ENCODE measurements around the gene BCL2L12. TPM values are rescaled to one million over a fixed set of nuclear protein-coding genes. Genes with fewer than 3 reads are reported as not detected.

The BCL2L12 gene
- total and polyA plus RNA-seq, 2 of the 13 experiments (the other 11 are each of a cell fraction or from before 2014, with no cell fraction given): 26.8 to 40.8 TPM

GRCh38 chr19:49676136-49676783, 10.5 kb downstream of the BCL2L12 start (continued):
- no peak for TF ChIP-seq CREM (IDR thresholded peaks at IDR 0.05)
- TF ChIP-seq CREM (CRISPR knock-in tag; IDR thresholded peaks at IDR 0.05): no peak
- TF ChIP-seq PRPF4 (IDR thresholded peaks at IDR 0.05; ENCODE audit: low read depth, low read length, poor library complexity, severe bottlenecking): no peak
- TF ChIP-seq LRRFIP1 (CRISPR knock-in tag; conservative IDR thresholded peaks at IDR 0.05): no peak
- TF ChIP-seq JARID2 (CRISPR knock-in tag; IDR thresholded peaks at IDR 0.05; ENCODE audit: insufficient replicate concordance): no peak
- TF ChIP-seq TRIM24 (CRISPR knock-in tag; IDR thresholded peaks at IDR 0.05): no peak
- TF ChIP-seq KDM6A (CRISPR knock-in tag; IDR thresholded peaks at IDR 0.05; ENCODE audit: low read depth): no peak
- TF ChIP-seq AKAP8 (CRISPR knock-in tag; IDR thresholded peaks at IDR 0.05): 0 out of 2 replicates have a peak, but pooled peaks have one; percentile 53
- peak; percentile 81; the same call in 1 of the 2 replicates for TF ChIP-seq ZNF691 (CRISPR knock-in tag; IDR thresholded peaks at IDR 0.05; ENCODE audit: borderline replicate concordance, low read depth)
- no peak for TF ChIP-seq ZBTB40 (IDR thresholded peaks at IDR 0.05)
- no peak for TF ChIP-seq ZBTB40 (CRISPR knock-in tag; IDR thresholded peaks at IDR 0.05)
- no peak for TF ChIP-seq CENPT (CRISPR knock-in tag; IDR thresholded peaks at IDR 0.05; ENCODE audit: low read depth)
- TF ChIP-seq CHD4 (IDR thresholded peaks at IDR 0.05; ENCODE audit: borderline replicate concordance, low read length): peak; percentile 99
- no peak for TF ChIP-seq GPBP1L1 (CRISPR knock-in tag; IDR thresholded peaks at IDR 0.05)
- TF ChIP-seq GABPA (IDR thresholded peaks at IDR 0.05; ENCODE audit: low read depth, low read length): no peak
- no peak; the same call in 1 of the 2 replicates for TF ChIP-seq GABPA (CRISPR knock-in tag; IDR thresholded peaks at IDR 0.05; ENCODE audit: low read depth)
- TF ChIP-seq KLF9 (CRISPR knock-in tag; IDR thresholded peaks at IDR 0.05; ENCODE audit: low read depth): no peak

Measured in HepG2 (cell line).